HG03432 (cell line): ENCODE measurements around the gene AGPAT4.

ENCODE experiments used
- ATAC-seq: cut with Tn5 transposase; IDR thresholded peaks from one replicate; pipeline ENCODE4 v1.9.1; 2021; ENCODE audit warnings: mild to moderate bottlenecking, moderate library complexity; ENCODE audit not compliant: unreplicated experiment

The AGPAT4 gene

GRCh38 chr6:161256407-161256806 is 17.5 kb downstream of the AGPAT4 start:
- ATAC-seq = no peak

DNA sequence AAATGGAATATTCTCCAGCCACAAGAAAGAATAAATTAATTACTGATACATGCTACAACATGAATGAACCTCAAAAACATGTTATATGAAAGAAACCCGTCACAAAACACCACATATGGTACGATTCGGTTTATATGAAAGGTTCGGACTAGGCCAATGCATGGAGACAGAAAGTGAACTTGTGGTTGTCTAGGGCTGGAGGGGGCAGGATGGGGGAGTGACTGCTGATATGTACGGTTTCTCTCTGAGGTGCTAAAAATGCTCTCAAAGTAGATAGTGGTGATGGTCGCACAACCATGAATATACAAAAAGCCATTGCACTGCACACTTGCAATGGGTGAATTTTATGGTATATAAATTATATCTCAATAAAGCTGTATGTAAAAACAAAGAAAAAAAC is 18.3 kb downstream of the AGPAT4 start:
- no peak for ATAC-seq

DNA sequence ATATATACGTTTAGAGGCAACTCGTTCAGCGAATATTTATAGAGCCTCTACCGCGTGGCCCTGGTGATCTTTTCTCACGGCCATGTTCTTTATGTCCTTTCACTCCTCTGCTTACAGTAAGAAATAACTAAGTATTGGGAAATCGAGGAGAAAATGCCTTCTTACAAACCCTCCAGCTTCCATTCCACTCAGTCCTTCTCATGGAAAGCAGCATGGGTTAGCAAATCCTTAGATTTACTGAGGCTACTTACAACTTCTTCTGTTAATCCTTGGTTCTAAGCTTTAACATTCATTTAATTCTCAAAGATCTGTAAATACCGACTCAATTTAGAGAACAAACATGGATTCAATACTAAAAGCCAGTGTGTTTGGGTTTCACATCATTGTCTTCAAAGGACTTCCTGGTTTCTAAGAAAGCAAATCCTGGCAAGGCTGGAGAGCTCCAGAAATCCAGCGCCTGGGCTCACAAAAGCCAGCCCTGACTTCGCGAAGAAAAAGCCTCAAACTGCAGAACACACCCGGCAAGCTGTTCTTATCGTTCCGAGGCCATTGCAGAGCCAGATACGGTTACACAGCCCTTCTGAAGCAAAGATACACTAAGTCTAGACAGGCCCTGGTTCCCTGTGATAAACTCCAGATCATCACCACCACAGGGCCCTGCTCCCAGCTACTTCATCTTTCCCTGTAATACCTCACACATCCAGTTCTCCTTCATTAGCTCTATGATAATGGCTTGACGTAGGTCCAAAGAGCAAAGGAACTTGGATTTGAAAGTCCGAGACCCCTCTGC is 19.2 kb downstream of the AGPAT4 start:
- ATAC-seq = no peak

GRCh38 chr6:161254126-161254463 is 19.8 kb downstream of the AGPAT4 start:
- no peak for ATAC-seq

DNA sequence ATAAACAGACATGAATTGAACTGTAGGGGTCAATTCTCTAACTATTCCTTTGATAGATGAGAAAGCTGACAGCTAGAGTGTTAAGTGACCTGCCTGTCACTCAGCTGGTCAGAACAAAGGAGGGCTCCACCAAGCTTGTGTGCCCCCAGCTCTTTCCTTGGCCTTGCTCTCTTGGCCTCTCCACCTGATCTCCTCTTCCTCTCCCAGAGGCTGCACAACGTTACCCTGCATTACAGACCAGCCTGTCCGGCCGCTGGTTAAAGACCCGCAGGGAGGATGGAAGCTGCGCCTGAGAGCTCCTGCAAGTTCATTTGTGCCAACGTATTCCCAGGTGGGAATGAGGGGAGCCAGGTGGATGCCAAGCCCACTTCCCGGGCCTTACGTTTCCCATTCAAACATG is 22.5 kb downstream of the AGPAT4 start:
- ATAC-seq = no peak

DNA sequence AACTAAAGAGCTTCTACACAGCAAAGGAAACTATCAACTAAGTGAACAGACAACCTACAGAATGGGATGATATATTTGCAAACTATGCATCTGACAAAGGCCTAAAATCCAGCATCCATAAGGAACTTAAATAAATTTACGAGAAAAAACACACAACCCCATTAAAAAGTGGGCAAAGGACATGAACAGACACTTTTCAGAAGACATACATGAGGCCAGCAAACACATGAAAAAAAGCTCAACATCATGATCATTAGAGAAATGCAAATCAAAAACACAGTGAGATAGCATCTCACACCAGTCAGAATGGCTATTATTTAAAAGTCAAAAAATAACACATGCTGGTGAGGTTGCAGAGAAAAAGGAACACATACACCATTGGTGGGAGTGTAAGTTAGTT is 24.5 kb downstream of the AGPAT4 start:
- ATAC-seq = no peak

GRCh38 chr6:161246725-161247124 is 27.1 kb downstream of the AGPAT4 start:
- no peak for ATAC-seq

GRCh38 chr6:161245363-161245762 is 28.5 kb downstream of the AGPAT4 start:
- no peak for ATAC-seq

- ATAC-seq = no peak
These were observed 29.1 kb downstream of the AGPAT4 start for GRCh38 chr6:161244725-161245124.

- ATAC-seq = no peak
These were observed 30.8 kb downstream of the AGPAT4 start for GRCh38 chr6:161242779-161243693.

- no peak for ATAC-seq
These were observed 31.7 kb downstream of the AGPAT4 start for GRCh38 chr6:161242113-161242512.

DNA sequence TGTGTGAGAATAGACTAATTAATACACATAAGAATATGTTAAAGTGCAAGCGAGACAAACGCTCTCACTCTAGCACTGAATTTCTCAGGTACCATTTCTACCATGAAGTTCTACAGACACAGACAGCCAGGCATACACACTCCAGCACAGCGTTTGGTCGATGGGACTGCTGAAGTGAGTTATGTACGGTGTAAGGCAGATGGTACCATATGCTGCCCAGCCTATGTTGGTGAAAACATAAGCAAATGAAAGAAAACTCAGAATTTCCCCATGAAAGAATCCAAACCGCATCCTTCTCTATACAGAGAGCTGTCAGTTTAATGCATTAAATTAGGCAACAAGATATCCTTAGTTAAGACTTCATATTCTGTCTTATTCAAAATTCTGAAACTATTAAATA is 34.9 kb downstream of the AGPAT4 start:
- no peak for ATAC-seq

- ATAC-seq = no peak
These were observed 35.4 kb downstream of the AGPAT4 start for GRCh38 chr6:161238500-161238899.

GRCh38 chr6:161238081-161238480 is 35.8 kb downstream of the AGPAT4 start:
- no peak for ATAC-seq

GRCh38 chr6:161237176-161237575 is 36.7 kb downstream of the AGPAT4 start:
- ATAC-seq = no peak

GRCh38 chr6:161235776-161236633 is 37.9 kb downstream of the AGPAT4 start:
- peak; percentile 82 for ATAC-seq

GRCh38 chr6:161233986-161234661 is 39.7 kb downstream of the AGPAT4 start:
- ATAC-seq = no peak

- no peak for ATAC-seq
These were observed 41.4 kb downstream of the AGPAT4 start for GRCh38 chr6:161232467-161232866.

DNA sequence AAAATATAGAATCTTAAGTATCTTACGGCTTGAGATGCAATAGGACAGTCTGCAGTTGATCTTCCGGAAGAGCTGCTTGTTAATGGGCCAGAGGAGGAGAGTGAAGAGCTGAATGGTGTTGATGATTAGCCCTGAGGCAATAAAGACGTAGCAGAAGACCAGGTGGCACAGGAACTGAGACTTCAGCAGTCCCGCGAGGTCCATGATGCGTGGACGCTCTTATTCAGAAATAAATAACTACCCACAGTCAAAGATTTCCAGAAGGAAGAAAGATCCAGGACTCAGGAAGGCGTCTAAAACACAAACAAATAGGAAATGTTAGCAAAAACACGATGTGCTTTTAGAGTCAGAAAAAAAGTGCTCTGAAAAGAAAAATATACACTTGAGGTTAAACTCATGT is 41.9 kb downstream of the AGPAT4 start:
- ATAC-seq = no peak

DNA sequence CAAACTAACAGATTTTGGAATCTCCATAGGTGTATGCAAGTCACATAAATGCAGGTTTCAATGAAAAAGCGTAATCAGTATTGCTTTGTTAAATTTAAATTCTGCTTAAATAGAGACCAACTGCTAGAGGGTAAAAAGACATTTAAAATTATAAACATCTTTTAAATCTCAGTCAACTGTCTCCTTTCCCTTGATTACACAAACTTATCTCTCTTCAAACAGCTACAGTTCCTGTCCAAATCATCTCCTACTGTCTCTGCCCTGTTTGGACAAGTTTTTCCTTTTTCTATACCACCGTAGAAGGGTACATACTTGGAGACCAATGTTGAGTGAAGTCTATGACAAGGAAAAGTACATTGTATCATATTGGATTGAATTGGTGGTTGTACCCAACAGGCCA is 43.5 kb downstream of the AGPAT4 start:
- ATAC-seq = no peak
